Urinary bladder (tissue), 4 donors: ENCODE results near the gene PTAFR. TPM values are rescaled to one million over a fixed set of nuclear protein-coding genes. Genes with fewer than 3 reads are reported as not detected.

ENCODE experiments used
- DNase-seq: peaks from one replicate; pipeline ENCODE4 v3.0.0-alpha.2; 2015; ENCODE audit errors: extremely low spot score
- H3K27ac ChIP-seq: one replicate; pipeline ENCODE4 v1.5.1; 2013; ENCODE audit warnings: low read depth, mild to moderate bottlenecking, moderate library complexity
- H3K36me3 ChIP-seq: one replicate; pipeline ENCODE4 v1.6.1; 2013; ENCODE audit warnings: mild to moderate bottlenecking, moderate library complexity; ENCODE audit not compliant: insufficient read depth
- H3K4me1 ChIP-seq: one replicate; pipeline ENCODE4 v1.6.1; 2013; ENCODE audit warnings: mild to moderate bottlenecking, moderate library complexity; ENCODE audit not compliant: insufficient read depth
- H3K4me3 ChIP-seq: one replicate; pipeline ENCODE4 v1.5.1; 2013; ENCODE audit warnings: low read depth, low read length
- WGBS: extraction: QIAGEN DNeasy Blood & Tissue Kit; methylation state at CpG from one replicate; pipeline ENCODE4 v1.1.7; 2013; 5-methylcytosine and 5-hydroxymethylcytosine counted together
- polyA plus RNA-seq: library from polyadenylated mRNA; stranded (reverse); fragments of 200-250 nt; gene quantifications from one replicate; pipeline ENCODE4 v1.2.3, GENCODE V29; 2013
- total RNA-seq: library from RNA; depleted of rRNA; stranded (reverse); fragments of >200 nt; gene quantifications from one replicate; pipeline ENCODE4 v1.2.3, GENCODE V29; 2014
- donor health status: healthy with polysubstance abuse.
- donor health status: healthy.

PTAFR gene
- total and polyA plus RNA-seq, 2 donors: 3.0 to 5.3 TPM

- Histone ChIP-seq H3K36me3 (no peaks in the 10 kb centered on the region), H3K4me1 (no peaks in the 10 kb centered on the region), H3K4me3 (no peak overlapping the region), H3K27ac (no peak overlapping the region)
- 38% methylated on average over 1 of the region's 1 CpG for WGBS
- DNase-seq: no peak
Observed at GRCh38 chr1:28129150-28129549, 47.3 kb downstream of the PTAFR start.

- 76% methylated on average over 3 of the region's 3 CpGs for WGBS
- DNase-seq: no peak
- Histone ChIP-seq H3K27ac (no peak overlapping the region), H3K4me3 (no peak overlapping the region), H3K36me3 (no peaks in the 10 kb centered on the region), H3K4me1 (no peaks in the 10 kb centered on the region)
Observed at GRCh38 chr1:28127617-28128257, 48.8 kb downstream of the PTAFR start.

- Histone ChIP-seq H3K27ac (no peak overlapping the region), H3K4me3 (no peak overlapping the region), H3K4me1 (no peaks in the 10 kb centered on the region), H3K36me3 (no peaks in the 10 kb centered on the region)
- DNase-seq: no peak
- WGBS: 66% methylated on average over 5 of the region's 5 CpGs
Observed at GRCh38 chr1:28126783-28127490, 49.6 kb downstream of the PTAFR start.

DNA sequence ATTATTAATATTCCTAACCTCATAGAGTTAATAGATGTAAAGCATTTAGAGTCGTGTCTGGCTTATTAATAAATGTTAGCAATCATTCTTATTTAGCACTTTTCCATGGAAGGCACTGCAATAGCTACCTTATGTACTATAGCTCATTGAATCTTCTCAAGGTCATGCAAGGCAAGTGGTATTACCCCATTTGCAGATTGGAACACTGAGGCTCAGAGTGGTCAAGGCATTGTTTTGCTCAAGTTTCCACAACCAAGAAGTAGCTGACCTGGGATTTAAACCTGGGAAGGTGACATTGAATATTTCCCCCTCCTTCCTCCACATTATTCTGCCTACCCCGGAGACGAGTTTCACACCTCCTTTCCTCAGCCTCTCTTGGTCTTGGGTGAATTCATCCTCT lies 50.3 kb downstream of the PTAFR start:
- DNase-seq: no peak
- no peaks in the 10 kb centered on the region for H3K4me1 ChIP-seq
- H3K4me3 ChIP-seq: no peak overlapping the region
- WGBS: 71% methylated on average over 3 of the region's 3 CpGs
- H3K36me3 ChIP-seq: no peaks in the 10 kb centered on the region
- H3K27ac ChIP-seq: no peak overlapping the region

DNA sequence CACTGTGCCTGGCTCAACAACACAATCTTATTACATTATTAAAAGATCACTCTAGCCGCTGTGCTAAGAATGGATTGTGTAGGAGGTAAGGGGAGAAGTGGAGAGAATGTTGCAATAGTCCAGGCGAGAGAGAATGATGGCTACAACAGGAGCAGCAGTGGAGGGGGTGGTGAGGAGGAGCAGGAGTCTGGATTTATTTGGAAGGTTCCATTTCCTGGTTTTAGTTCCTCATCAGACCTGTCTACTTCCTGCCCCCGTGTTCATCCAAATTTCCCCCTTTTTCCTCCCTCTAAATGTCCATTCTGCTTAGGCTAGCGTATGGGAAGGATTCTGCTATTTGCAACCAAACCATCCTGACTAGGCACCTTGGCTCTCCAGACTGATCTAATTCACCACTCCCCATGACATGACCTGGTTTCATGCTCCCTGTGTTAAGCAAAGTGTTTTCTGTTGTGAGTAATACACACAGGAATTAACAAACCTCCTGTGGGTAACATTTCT lies 53.0 kb downstream of the PTAFR start:
- H3K36me3 ChIP-seq: no peaks in the 10 kb centered on the region
- no peak for DNase-seq
- no peak overlapping the region for H3K27ac ChIP-seq
- H3K4me3 ChIP-seq: no peak overlapping the region
- 63% methylated on average over 4 of the region's 4 CpGs for WGBS
- no peaks in the 10 kb centered on the region for H3K4me1 ChIP-seq

DNA sequence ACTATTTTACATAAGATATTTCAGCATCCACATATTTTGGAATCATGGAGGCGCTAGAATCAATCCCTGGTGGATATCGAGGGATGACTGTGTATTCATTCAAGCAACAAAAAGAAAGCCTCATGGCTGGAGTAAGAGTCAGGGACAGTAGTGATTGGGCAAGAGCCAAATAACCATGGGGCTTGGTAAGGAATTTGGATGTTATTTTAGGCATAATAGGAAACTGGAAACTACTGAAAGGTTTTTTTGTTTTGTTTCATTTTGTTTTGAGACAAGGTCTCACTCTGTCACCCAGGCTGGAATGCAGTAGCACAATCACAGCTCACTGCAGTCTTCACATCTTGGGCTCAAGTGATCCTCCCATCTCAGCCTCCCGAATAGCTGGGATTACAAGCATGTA lies 54.3 kb downstream of the PTAFR start:
- Histone ChIP-seq H3K4me1 (no peaks in the 10 kb centered on the region), H3K36me3 (no peaks in the 10 kb centered on the region), H3K4me3 (no peak overlapping the region), H3K27ac (no peak overlapping the region)
- 84% methylated on average over 3 of the region's 3 CpGs for WGBS
- no peak for DNase-seq

GRCh38 chr1:28119556-28119955 lies 56.9 kb downstream of the PTAFR start:
- WGBS: 94% methylated on average over 8 of the region's 8 CpGs
- no peaks in the 10 kb centered on the region for H3K36me3 ChIP-seq
- no peak overlapping the region for H3K27ac ChIP-seq
- H3K4me3 ChIP-seq: no peak overlapping the region
- no peak for DNase-seq
- H3K4me1 ChIP-seq: no peaks in the 10 kb centered on the region

- no peak overlapping the region for H3K27ac ChIP-seq
- no peak for DNase-seq
- H3K36me3 ChIP-seq: no peaks in the 10 kb centered on the region
- no peak overlapping the region for H3K4me3 ChIP-seq
- 78% methylated on average over 5 of the region's 5 CpGs for WGBS
- H3K4me1 ChIP-seq: no peaks in the 10 kb centered on the region
Observed at GRCh38 chr1:28118640-28119307, 57.7 kb downstream of the PTAFR start.

- no peak for DNase-seq
- Histone ChIP-seq H3K27ac (no peak overlapping the region), H3K4me3 (no peak overlapping the region), H3K36me3 (no peaks in the 10 kb centered on the region), H3K4me1 (no peaks in the 10 kb centered on the region)
- WGBS: 39% methylated on average over 4 of the region's 4 CpGs
Observed at GRCh38 chr1:28115267-28115666, 61.2 kb downstream of the PTAFR start.

GRCh38 chr1:28114844-28115243 lies 61.6 kb downstream of the PTAFR start:
- H3K36me3 ChIP-seq: no peaks in the 10 kb centered on the region
- WGBS: 84% methylated on average over 2 of the region's 2 CpGs
- no peaks in the 10 kb centered on the region for H3K4me1 ChIP-seq
- H3K27ac ChIP-seq: no peak overlapping the region
- DNase-seq: no peak
- no peak overlapping the region for H3K4me3 ChIP-seq

DNA sequence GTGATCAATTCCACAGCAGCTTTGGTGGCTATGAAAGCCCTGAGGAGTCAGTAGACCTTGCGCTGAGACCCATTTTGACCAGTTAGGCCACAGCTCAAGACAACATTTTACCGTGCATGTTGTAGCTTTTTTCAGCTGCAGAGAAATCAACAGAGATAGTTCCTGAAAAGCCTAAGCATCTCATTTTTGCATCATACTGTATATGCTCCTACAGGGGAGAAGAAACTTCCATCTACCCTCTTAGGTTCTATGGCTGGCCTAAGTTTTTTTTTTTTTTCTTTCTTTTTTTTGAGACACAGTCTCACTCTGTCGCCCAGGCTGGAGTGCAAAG lies 63.3 kb downstream of the PTAFR start:
- H3K4me3 ChIP-seq: no peak overlapping the region
- H3K27ac ChIP-seq: no peak overlapping the region
- H3K36me3 ChIP-seq: no peaks in the 10 kb centered on the region
- DNase-seq: no peak
- no peaks in the 10 kb centered on the region for H3K4me1 ChIP-seq
- 86% methylated on average over 3 of the region's 3 CpGs for WGBS

- no peak for DNase-seq
- 75% methylated on average over 5 of the region's 5 CpGs for WGBS
- no peak overlapping the region for H3K27ac ChIP-seq
- H3K4me3 ChIP-seq: no peak overlapping the region
- H3K36me3 ChIP-seq: no peaks in the 10 kb centered on the region
- H3K4me1 ChIP-seq: no peaks in the 10 kb centered on the region
Observed at GRCh38 chr1:28112388-28113241, 63.9 kb downstream of the PTAFR start.

DNA sequence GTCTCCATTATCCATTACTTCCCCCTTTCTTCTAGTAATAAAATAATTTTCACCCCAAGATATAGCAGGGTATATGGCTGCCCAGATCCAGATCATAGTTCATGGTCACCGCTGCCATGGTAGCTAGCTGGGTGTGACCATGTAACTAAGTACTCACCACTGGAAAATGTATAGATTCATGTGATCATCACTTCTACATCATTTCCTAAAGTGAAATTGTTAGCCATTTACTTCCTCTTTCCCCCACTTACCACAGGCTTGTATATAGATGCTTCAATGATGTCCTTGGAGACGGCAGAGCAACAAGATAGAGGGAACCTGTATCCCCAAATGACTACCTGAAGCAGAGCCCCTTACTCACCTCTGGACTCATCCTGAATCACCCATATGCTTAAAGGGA lies 65.3 kb downstream of the PTAFR start:
- no peaks in the 10 kb centered on the region for H3K4me1 ChIP-seq
- DNase-seq: no peak
- H3K36me3 ChIP-seq: no peaks in the 10 kb centered on the region
- H3K4me3 ChIP-seq: no peak overlapping the region
- 83% methylated on average over 2 of the region's 2 CpGs for WGBS
- H3K27ac ChIP-seq: no peak overlapping the region
